Measurements from ENCODE around the gene HNRNPLL. TPM values are rescaled to one million over a fixed set of nuclear protein-coding genes. Genes with fewer than 3 reads are reported as not detected.

The HNRNPLL gene
- total RNA-seq, 4 donors from 2014 or later, result 45.2 to 59.7 (median 54.4) TPM

GRCh38 chr2:38580115-38580636 lies 22.6 kb downstream of the HNRNPLL start:
- Histone ChIP-seq H3K4me1 (peaks cover 0 to 34% (median 11%) of the 10 kb centered on the region in 4 donors), H3K9me3 (no peaks in the 10 kb centered on the region), H3K4me3 (no peak overlapping the region), H3K27me3 (no peaks in the 10 kb centered on the region), H3K27ac (no peak overlapping the region), H3K36me3 (no peaks in the 10 kb centered on the region)
- intact Hi-C loops (cut with DNase I; ENCODE audit: low total_unique reads), result loop anchor here (10.0 kb wide), 1 partner anchor 155 kb away; no protein-coding TSS in a partner anchor
- no peak for DNase-seq
- TF ChIP-seq POLR2AphosphoS5 (IDR thresholded peaks at IDR 0.05) (no peak), EP300 (IDR thresholded peaks at IDR 0.05; ENCODE audit: low read depth) (no peak), POLR2A (IDR thresholded peaks at IDR 0.05) (no peak)
- TF ChIP-seq, protein P1, sequence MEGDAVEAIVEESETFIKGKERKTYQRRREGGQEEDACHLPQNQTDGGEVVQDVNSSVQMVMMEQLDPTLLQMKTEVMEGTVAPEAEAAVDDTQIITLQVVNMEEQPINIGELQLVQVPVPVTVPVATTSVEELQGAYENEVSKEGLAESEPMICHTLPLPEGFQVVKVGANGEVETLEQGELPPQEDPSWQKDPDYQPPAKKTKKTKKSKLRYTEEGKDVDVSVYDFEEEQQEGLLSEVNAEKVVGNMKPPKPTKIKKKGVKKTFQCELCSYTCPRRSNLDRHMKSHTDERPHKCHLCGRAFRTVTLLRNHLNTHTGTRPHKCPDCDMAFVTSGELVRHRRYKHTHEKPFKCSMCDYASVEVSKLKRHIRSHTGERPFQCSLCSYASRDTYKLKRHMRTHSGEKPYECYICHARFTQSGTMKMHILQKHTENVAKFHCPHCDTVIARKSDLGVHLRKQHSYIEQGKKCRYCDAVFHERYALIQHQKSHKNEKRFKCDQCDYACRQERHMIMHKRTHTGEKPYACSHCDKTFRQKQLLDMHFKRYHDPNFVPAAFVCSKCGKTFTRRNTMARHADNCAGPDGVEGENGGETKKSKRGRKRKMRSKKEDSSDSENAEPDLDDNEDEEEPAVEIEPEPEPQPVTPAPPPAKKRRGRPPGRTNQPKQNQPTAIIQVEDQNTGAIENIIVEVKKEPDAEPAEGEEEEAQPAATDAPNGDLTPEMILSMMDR (IDR thresholded peaks at IDR 0.05), result no peak
- WGBS, 2 donors (ENCODE audit: low coverage in 1 of 2), result 60 to 73% methylated on average over 2 of the region's 2 CpGs
- in situ Hi-C loops (cut with MboI; ENCODE audit: low pct_ligation_motif_present in 1 of 4, low pct_unique_long_range_greater_than_20kb in 1 of 4, low sequenced_read_pairs in 3 of 4), result loop anchor here in 2 of 4 donors (10.0 kb wide), 1 partner anchor 155 kb away; no protein-coding TSS in a partner anchor

DNA sequence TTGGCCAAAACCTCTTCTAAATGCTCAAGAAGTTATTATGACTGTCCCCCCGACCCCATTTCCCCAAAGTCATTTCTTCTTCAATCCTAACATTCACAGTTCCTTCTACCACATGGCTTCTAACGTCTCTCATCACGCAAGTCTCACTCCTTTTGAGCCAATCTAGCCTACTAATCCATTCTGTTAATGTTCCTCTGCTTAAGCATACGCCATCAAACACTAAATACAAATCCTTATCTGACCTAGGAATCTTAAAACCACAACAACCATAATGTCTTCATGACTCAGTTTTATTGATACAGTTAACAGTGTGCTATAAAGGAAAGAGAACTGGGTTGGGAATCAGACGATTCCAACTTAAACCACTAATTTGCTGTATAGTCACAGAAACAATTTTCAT lies 23.9 kb downstream of the HNRNPLL start:
- no peak overlapping the region for H3K27ac ChIP-seq
- no peak for TF ChIP-seq POLR2AphosphoS5 (IDR thresholded peaks at IDR 0.05)
- TF ChIP-seq POLR2A (IDR thresholded peaks at IDR 0.05), result no peak
- TF ChIP-seq, protein P1 (IDR thresholded peaks at IDR 0.05), result no peak
- no peak for TF ChIP-seq EP300 (IDR thresholded peaks at IDR 0.05; ENCODE audit: low read depth)
- WGBS, 2 donors (ENCODE audit: low coverage in 1 of 2), result 27 to 44% methylated on average over 5 of the region's 5 CpGs
- no peaks in the 10 kb centered on the region for H3K27me3 ChIP-seq
- peaks cover 0 to 34% (median 11%) of the 10 kb centered on the region in 4 donors for H3K4me1 ChIP-seq
- DNase-seq, result no peak
- H3K9me3 ChIP-seq, result no peaks in the 10 kb centered on the region
- intact Hi-C loops (cut with DNase I; ENCODE audit: low total_unique reads) (no loop called here), in situ Hi-C loops (cut with MboI; ENCODE audit: low pct_ligation_motif_present in 1 of 4, low pct_unique_long_range_greater_than_20kb in 1 of 4, low sequenced_read_pairs in 3 of 4) (no loop called here)
- no peak overlapping the region for H3K4me3 ChIP-seq
- no peaks in the 10 kb centered on the region for H3K36me3 ChIP-seq

DNA sequence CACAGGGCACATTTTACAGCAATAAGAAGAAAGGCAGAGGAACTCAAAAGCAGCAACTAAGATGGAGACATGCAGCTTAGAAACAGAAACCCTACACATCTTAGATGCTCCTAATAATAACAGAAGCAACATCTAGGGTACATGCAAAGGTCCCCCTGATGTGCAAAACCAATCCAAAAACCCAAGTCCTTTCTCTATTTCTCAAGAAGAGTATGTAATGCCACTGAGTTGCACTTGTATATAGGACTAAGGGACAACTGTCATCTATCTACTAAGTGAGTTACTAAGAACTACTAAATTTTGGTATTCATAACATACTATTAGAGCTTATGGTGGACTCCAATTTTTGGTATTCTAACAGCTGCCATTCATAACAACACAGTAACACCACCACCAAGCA lies 28.4 kb downstream of the HNRNPLL start:
- Histone ChIP-seq H3K27me3 (no peaks in the 10 kb centered on the region), H3K9me3 (no peaks in the 10 kb centered on the region), H3K27ac (no peak overlapping the region), H3K4me1 (peaks cover 0 to 17% (median 5%) of the 10 kb centered on the region in 4 donors), H3K4me3 (no peak overlapping the region), H3K36me3 (peaks cover 0 to 19% (median 6%) of the 10 kb centered on the region in 4 donors)
- in situ Hi-C loops (cut with MboI; ENCODE audit: low pct_ligation_motif_present in 1 of 4, low pct_unique_long_range_greater_than_20kb in 1 of 4, low sequenced_read_pairs in 3 of 4), result no loop called here
- intact Hi-C loops (cut with DNase I; ENCODE audit: low total_unique reads), result no loop called here
- no peak for DNase-seq
- TF ChIP-seq, protein P1 (IDR thresholded peaks at IDR 0.05), result no peak
- TF ChIP-seq EP300 (IDR thresholded peaks at IDR 0.05; ENCODE audit: low read depth), result no peak
- no peak for TF ChIP-seq POLR2AphosphoS5 (IDR thresholded peaks at IDR 0.05)
- TF ChIP-seq POLR2A (IDR thresholded peaks at IDR 0.05), result no peak

GRCh38 chr2:38572167-38572566 lies 30.6 kb downstream of the HNRNPLL start:
- in situ Hi-C loops (cut with MboI; ENCODE audit: low pct_ligation_motif_present in 1 of 4, low pct_unique_long_range_greater_than_20kb in 1 of 4, low sequenced_read_pairs in 3 of 4) (no loop called here), intact Hi-C loops (cut with DNase I; ENCODE audit: low total_unique reads) (no loop called here)
- DNase-seq, result no peak
- Histone ChIP-seq H3K27me3 (no peaks in the 10 kb centered on the region), H3K27ac (no peak overlapping the region), H3K36me3 (peaks cover 0 to 40% (median 16%) of the 10 kb centered on the region in 4 donors), H3K4me1 (peaks cover 0 to 11% (median 0%) of the 10 kb centered on the region in 4 donors), H3K4me3 (no peak overlapping the region), H3K9me3 (no peaks in the 10 kb centered on the region)
- TF ChIP-seq EP300 (IDR thresholded peaks at IDR 0.05; ENCODE audit: low read depth), result no peak
- TF ChIP-seq POLR2A (IDR thresholded peaks at IDR 0.05), result no peak
- TF ChIP-seq, protein P1 (IDR thresholded peaks at IDR 0.05), result no peak
- no peak for TF ChIP-seq POLR2AphosphoS5 (IDR thresholded peaks at IDR 0.05)
- 40 to 67% methylated on average over 1 of the region's 1 CpG for WGBS, 2 donors (ENCODE audit: low coverage in 1 of 2)

All from transverse colon (tissue), 4 donors.